ENCODE data around the gene TNPO1.

DNA sequence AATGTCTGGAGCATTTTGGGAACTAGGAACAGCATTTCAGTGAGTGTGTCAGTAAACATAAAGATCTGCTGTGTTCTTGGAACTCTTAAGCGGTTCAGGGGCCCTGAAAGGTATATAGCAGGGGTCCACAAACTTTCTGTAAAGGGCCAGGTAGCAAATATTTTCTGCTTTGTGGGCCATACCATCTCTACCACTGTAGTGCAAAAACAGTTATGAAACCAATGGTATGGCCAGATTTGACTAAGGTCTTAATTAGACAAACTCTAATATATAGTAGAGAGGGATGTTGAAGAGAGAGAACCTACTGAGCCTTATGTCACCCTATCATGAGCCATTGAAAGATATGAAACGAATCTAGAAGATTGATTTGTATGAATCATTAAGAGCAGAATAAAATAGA, 5.3 kb downstream of the TNPO1 start:
- TF ChIP-seq, protein P1, sequence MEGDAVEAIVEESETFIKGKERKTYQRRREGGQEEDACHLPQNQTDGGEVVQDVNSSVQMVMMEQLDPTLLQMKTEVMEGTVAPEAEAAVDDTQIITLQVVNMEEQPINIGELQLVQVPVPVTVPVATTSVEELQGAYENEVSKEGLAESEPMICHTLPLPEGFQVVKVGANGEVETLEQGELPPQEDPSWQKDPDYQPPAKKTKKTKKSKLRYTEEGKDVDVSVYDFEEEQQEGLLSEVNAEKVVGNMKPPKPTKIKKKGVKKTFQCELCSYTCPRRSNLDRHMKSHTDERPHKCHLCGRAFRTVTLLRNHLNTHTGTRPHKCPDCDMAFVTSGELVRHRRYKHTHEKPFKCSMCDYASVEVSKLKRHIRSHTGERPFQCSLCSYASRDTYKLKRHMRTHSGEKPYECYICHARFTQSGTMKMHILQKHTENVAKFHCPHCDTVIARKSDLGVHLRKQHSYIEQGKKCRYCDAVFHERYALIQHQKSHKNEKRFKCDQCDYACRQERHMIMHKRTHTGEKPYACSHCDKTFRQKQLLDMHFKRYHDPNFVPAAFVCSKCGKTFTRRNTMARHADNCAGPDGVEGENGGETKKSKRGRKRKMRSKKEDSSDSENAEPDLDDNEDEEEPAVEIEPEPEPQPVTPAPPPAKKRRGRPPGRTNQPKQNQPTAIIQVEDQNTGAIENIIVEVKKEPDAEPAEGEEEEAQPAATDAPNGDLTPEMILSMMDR (IDR thresholded peaks at IDR 0.05; ENCODE audit: low read depth, low read length, missing input control) = no peak
- no peak for TF ChIP-seq GABPA (IDR thresholded peaks at IDR 0.05 in 1 of 2, conservative IDR thresholded peaks at IDR 0.05 in 1 of 2)
- TF ChIP-seq, protein P2, sequence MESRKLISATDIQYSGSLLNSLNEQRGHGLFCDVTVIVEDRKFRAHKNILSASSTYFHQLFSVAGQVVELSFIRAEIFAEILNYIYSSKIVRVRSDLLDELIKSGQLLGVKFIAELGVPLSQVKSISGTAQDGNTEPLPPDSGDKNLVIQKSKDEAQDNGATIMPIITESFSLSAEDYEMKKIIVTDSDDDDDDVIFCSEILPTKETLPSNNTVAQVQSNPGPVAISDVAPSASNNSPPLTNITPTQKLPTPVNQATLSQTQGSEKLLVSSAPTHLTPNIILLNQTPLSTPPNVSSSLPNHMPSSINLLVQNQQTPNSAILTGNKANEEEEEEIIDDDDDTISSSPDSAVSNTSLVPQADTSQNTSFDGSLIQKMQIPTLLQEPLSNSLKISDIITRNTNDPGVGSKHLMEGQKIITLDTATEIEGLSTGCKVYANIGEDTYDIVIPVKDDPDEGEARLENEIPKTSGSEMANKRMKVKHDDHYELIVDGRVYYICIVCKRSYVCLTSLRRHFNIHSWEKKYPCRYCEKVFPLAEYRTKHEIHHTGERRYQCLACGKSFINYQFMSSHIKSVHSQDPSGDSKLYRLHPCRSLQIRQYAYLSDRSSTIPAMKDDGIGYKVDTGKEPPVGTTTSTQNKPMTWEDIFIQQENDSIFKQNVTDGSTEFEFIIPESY (IDR thresholded peaks at IDR 0.05) = no peak
- TF ChIP-seq SP1 (IDR thresholded peaks at IDR 0.05) = no peak
- TF ChIP-seq EGR1 (IDR thresholded peaks at IDR 0.05; ENCODE audit: low read depth in 2 of 2) = no peak
- no peak for TF ChIP-seq NR2F2 (IDR thresholded peaks at IDR 0.05)
- TF ChIP-seq, protein P3, sequence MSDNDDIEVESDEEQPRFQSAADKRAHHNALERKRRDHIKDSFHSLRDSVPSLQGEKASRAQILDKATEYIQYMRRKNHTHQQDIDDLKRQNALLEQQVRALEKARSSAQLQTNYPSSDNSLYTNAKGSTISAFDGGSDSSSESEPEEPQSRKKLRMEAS (IDR thresholded peaks at IDR 0.05) = no peak
- no peak for TF ChIP-seq YY1 (IDR thresholded peaks at IDR 0.05)
- no peak for TF ChIP-seq JUND (IDR thresholded peaks at IDR 0.05)
- TF ChIP-seq, protein P4, sequence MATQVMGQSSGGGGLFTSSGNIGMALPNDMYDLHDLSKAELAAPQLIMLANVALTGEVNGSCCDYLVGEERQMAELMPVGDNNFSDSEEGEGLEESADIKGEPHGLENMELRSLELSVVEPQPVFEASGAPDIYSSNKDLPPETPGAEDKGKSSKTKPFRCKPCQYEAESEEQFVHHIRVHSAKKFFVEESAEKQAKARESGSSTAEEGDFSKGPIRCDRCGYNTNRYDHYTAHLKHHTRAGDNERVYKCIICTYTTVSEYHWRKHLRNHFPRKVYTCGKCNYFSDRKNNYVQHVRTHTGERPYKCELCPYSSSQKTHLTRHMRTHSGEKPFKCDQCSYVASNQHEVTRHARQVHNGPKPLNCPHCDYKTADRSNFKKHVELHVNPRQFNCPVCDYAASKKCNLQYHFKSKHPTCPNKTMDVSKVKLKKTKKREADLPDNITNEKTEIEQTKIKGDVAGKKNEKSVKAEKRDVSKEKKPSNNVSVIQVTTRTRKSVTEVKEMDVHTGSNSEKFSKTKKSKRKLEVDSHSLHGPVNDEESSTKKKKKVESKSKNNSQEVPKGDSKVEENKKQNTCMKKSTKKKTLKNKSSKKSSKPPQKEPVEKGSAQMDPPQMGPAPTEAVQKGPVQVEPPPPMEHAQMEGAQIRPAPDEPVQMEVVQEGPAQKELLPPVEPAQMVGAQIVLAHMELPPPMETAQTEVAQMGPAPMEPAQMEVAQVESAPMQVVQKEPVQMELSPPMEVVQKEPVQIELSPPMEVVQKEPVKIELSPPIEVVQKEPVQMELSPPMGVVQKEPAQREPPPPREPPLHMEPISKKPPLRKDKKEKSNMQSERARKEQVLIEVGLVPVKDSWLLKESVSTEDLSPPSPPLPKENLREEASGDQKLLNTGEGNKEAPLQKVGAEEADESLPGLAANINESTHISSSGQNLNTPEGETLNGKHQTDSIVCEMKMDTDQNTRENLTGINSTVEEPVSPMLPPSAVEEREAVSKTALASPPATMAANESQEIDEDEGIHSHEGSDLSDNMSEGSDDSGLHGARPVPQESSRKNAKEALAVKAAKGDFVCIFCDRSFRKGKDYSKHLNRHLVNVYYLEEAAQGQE (IDR thresholded peaks at IDR 0.05) = no peak
